B cell (primary cell): ENCODE results near the gene ACR. TPM values are rescaled to one million over a fixed set of nuclear protein-coding genes. Genes with fewer than 3 reads are reported as not detected.

Source experiments
- ATAC-seq: fragments of 200-7000 bp; cut with Tn5 transposase; one replicate; pipeline ENCODE4 v1.10.0; 2021; ENCODE audit warnings: low read depth, mild to moderate bottlenecking, moderate number of reproducible peaks, moderate library complexity
- CTCF ChIA-PET: fragments of 350-600 bp; sonication (Branson Sonifier 250); formaldehyde crosslinking; loops from one replicate; lab custom pipeline; 2021; ENCODE audit warnings: antibody characterized with exemption, inconsistent platforms; lab: Charles Lee
- POLR2A ChIA-PET: fragments of 350-600 bp; sonication (Branson Sonifier 250); formaldehyde crosslinking; loops from one replicate; lab custom pipeline; 2021; ENCODE audit warnings: antibody characterized with exemption; lab: Charles Lee
- DNase-seq: peaks from one replicate; pipeline ENCODE4 v3.0.0; 2013
- H2AFZ ChIP-seq: 2 replicates; pipeline ENCODE4 v1.6.1; 2012; ENCODE audit warnings: mild to moderate bottlenecking, low read depth, low read length; ENCODE audit not compliant: insufficient read depth, poor library complexity, severe bottlenecking
- H3K27ac ChIP-seq, 2 donors: 1 replicate in 1 of 2; 2 replicates in 1 of 2; pipeline ENCODE4 v1.5.1; 2012 to 2013; ENCODE audit warnings: low read length in 2 of 2, mild to moderate bottlenecking in 2 of 2, moderate library complexity in 1 of 2
- H3K27me3 ChIP-seq, 4 experiments: fragments of 200-600 bp in 1 of 4; sonication (generic) in 1 of 4; replicated peaks in 1 of 4; 1 replicate in 2 of 4; 2 replicates in 2 of 4; pipeline versions ENCODE4 v1.6.1 to v1.7.0; 2013 to 2016; ENCODE audit warnings: low read length in 3 of 4, mild to moderate bottlenecking in 2 of 4, mixed read lengths in 1 of 4, moderate library complexity in 1 of 4; ENCODE audit not compliant: insufficient read depth in 4 of 4, control insufficient read depth in 3 of 4; ENCODE audit errors: control extremely low read depth in 1 of 4
- H3K36me3 ChIP-seq, 2 experiments: replicated peaks in 1 of 2; 1 replicate in 1 of 2; 2 replicates in 1 of 2; pipeline versions ENCODE4 v1.6.1 to v1.7.1; 2013; ENCODE audit warnings: low read length in 1 of 2; ENCODE audit not compliant: insufficient read depth in 2 of 2, control insufficient read depth in 1 of 2; ENCODE audit errors: control extremely low read depth in 1 of 2, extremely low read depth in 1 of 2
- H3K4me1 ChIP-seq, 2 donors: fragments of 200-600 bp in 1 of 2; sonication (generic) in 1 of 2; 1 replicate in 1 of 2; 2 replicates in 1 of 2; pipeline versions ENCODE4 v1.5.1 to v1.6.1; 2013 to 2017; ENCODE audit warnings: low read length in 2 of 2; ENCODE audit not compliant: control insufficient read depth in 2 of 2, insufficient read depth in 2 of 2
- H3K4me2 ChIP-seq: replicated peaks from 2 replicates; pipeline ENCODE3; 2012; ENCODE audit warnings: mild to moderate bottlenecking, low read depth, low read length; ENCODE audit not compliant: poor library complexity, severe bottlenecking
- H3K4me3 ChIP-seq, 5 experiments: fragments of 200-600 bp in 1 of 5; sonication (generic) in 1 of 5; 1 replicate in 3 of 5; 2 replicates in 2 of 5; pipeline versions ENCODE4 v1.5.1 to v1.7.0; 2011 to 2016; ENCODE audit warnings: low read length in 4 of 5, mild to moderate bottlenecking in 4 of 5, low read depth in 2 of 5, control low read depth in 1 of 5, moderate library complexity in 1 of 5; ENCODE audit not compliant: insufficient read depth in 1 of 5; ENCODE audit errors: control extremely low read depth in 1 of 5, extremely low read depth in 1 of 5
- H3K79me2 ChIP-seq: fragments of 200-600 bp; sonication (generic); one replicate; pipeline ENCODE4 v1.6.0; 2016; ENCODE audit warnings: low read length; ENCODE audit not compliant: control insufficient read depth, insufficient read depth
- H3K9ac ChIP-seq: fragments of 200-600 bp; sonication (generic); 2 replicates; pipeline ENCODE4 v1.6.1; 2017; ENCODE audit warnings: mild to moderate bottlenecking, low read length, moderate library complexity
- H3K9me3 ChIP-seq, 3 donors: one replicate each; pipeline versions ENCODE4 v1.6.1 to v1.7.1; 2013; ENCODE audit warnings: low read length in 2 of 3; ENCODE audit not compliant: control insufficient read depth in 2 of 3, insufficient read depth in 1 of 3; ENCODE audit errors: control extremely low read depth in 1 of 3
- H4K20me1 ChIP-seq: 2 replicates; pipeline ENCODE4 v1.6.0; 2012; ENCODE audit warnings: mild to moderate bottlenecking, low read length; ENCODE audit not compliant: insufficient read depth, control insufficient read depth, poor library complexity, severe bottlenecking
- H3K27ac Mint-ChIP-seq: one replicate; pipeline ENCODE4 v1.8.0; 2021; ENCODE audit warnings: mixed read lengths
- H3K27me3 Mint-ChIP-seq: one replicate; pipeline ENCODE4 v1.8.0; 2021; ENCODE audit warnings: mixed read lengths
- H3K4me1 Mint-ChIP-seq: one replicate; pipeline ENCODE4 v1.8.0; 2021; ENCODE audit warnings: mixed read lengths
- H3K4me3 Mint-ChIP-seq: one replicate; pipeline ENCODE4 v1.8.0; 2021; ENCODE audit warnings: mixed read lengths
- H3K9me3 Mint-ChIP-seq: one replicate; pipeline ENCODE4 v1.8.0; 2022; ENCODE audit warnings: mixed read lengths; ENCODE audit not compliant: insufficient read depth
- CTCF ChIP-seq: fragments of 200-600 bp; IDR thresholded peaks from one replicate; pipeline ENCODE4 v1.8.0; 2022; ENCODE audit warnings: antibody characterized with exemption, mild to moderate bottlenecking
- EZH2 ChIP-seq: IDR thresholded peaks from 2 replicates; pipeline ENCODE4 v1.6.1; 2012; ENCODE audit warnings: borderline replicate concordance, low read depth, mild to moderate bottlenecking, moderate library complexity, low read length; ENCODE audit not compliant: insufficient read depth, poor library complexity, severe bottlenecking
- WGBS: methylation state at CpG from one replicate; pipeline ENCODE4 v1.1.5; 2013; ENCODE audit warnings: missing lambda C conversion rate; ENCODE audit not compliant: insufficient coverage; 5-methylcytosine and 5-hydroxymethylcytosine counted together
- intact Hi-C: fragments of 100-400 bp; cut with micrococcal nuclease; formaldehyde crosslinking; loops from one replicate; pipeline ENCODE4 v1.10.0; 2022
- polyA plus RNA-seq: library from polyadenylated mRNA; depleted of rRNA; stranded (reverse); fragments of >200 nt; gene quantifications from 2 replicates; pipeline ENCODE4 v1.2.3, GENCODE V29; 2012
- total RNA-seq, 2 donors: library from RNA; stranded (reverse); fragments of 120-200 nt in 1 of 2; gene quantifications; 1 replicate in 1 of 2; 2 replicates in 1 of 2; pipeline versions ENCODE4 v1.2.3 to v1.2.4, GENCODE V29; 2013 to 2022

Gene ACR
- total and polyA plus RNA-seq, 2 donors (not counting 1 experiment from before 2014, with no cell fraction given): not detected

- Mint-ChIP-seq H3K4me3 (no peak overlapping the region), H3K9me3 (no peaks in the 10 kb centered on the region), H3K27me3 (peaks cover 3% of the 10 kb centered on the region), H3K4me1 (peaks cover 7% of the 10 kb centered on the region), H3K27ac (no peak overlapping the region)
- H3K9me3 ChIP-seq: no peaks in the 10 kb centered on the region
- no peak overlapping the region for H3K4me2 ChIP-seq
- H2AFZ ChIP-seq: no peak overlapping the region
- TF ChIP-seq CTCF (no peak), EZH2 (no peak)
- ATAC-seq: no peak
- ChIA-PET CTCF (no interaction called here), POLR2A (no interaction called here)
- H3K79me2 ChIP-seq: no peaks in the 10 kb centered on the region
- no peaks in the 10 kb centered on the region for H3K4me1 ChIP-seq
- H3K9ac ChIP-seq: no peak overlapping the region
- no peaks in the 10 kb centered on the region for H4K20me1 ChIP-seq
- H3K4me3 ChIP-seq: no peak overlapping the region
- intact Hi-C loops: no loop called here
- no peaks in the 10 kb centered on the region for H3K36me3 ChIP-seq
- no peaks in the 10 kb centered on the region for H3K27me3 ChIP-seq
- 97% methylated on average over 54 of the region's 54 CpGs for WGBS
- DNase-seq: no peak
- no peak overlapping the region for H3K27ac ChIP-seq
These were observed 7.8 kb upstream of the ACR start for GRCh38 chr22:50730013-50730891.

- ATAC-seq: no peak
- H3K4me3 ChIP-seq: no peak overlapping the region
- H3K4me1 Mint-ChIP-seq: peaks cover 7% of the 10 kb centered on the region
- intact Hi-C loops: no loop called here
- 97% methylated on average over 51 of the region's 76 CpGs for WGBS
- no peaks in the 10 kb centered on the region for H4K20me1 ChIP-seq
- H3K9me3 Mint-ChIP-seq: no peaks in the 10 kb centered on the region
- no peak overlapping the region for H3K4me3 Mint-ChIP-seq
- ChIA-PET CTCF (no interaction called here), POLR2A (no interaction called here)
- peaks cover 3% of the 10 kb centered on the region for H3K27me3 Mint-ChIP-seq
- TF ChIP-seq EZH2 (no peak), CTCF (no peak)
- no peaks in the 10 kb centered on the region for H3K36me3 ChIP-seq
- no peaks in the 10 kb centered on the region for H3K27me3 ChIP-seq
- H3K9ac ChIP-seq: no peak overlapping the region
- no peak for DNase-seq
- H3K79me2 ChIP-seq: no peaks in the 10 kb centered on the region
- no peaks in the 10 kb centered on the region for H3K9me3 ChIP-seq
- H3K4me1 ChIP-seq: no peaks in the 10 kb centered on the region
- H3K27ac Mint-ChIP-seq: no peak overlapping the region
- no peak overlapping the region for H2AFZ ChIP-seq
- no peak overlapping the region for H3K4me2 ChIP-seq
- no peak overlapping the region for H3K27ac ChIP-seq
These were observed 6.9 kb upstream of the ACR start for GRCh38 chr22:50730941-50731661.
